Thoracic aorta (tissue), 2 donors: ENCODE data around the gene SUSD2. TPM values are rescaled to one million over a fixed set of nuclear protein-coding genes. Genes with fewer than 3 reads are reported as not detected.

ENCODE experiments used
- ATAC-seq: fragments of 150-250 bp; one replicate; pipeline ENCODE4 v1.8.0; 2017; ENCODE audit warnings: low read depth; ENCODE audit not compliant: insufficient number of reproducible peaks, low FRiP score
- DNase-seq: peaks from one replicate; pipeline ENCODE4 v3.0.0-alpha.2; 2020; ENCODE audit warnings: low spot score
- H3K27ac ChIP-seq, 2 donors: fragments of 200-600 bp; sonication (generic); 1 replicate in 1 of 2; 2 replicates in 1 of 2; pipeline ENCODE4 v1.5.1; 2016; ENCODE audit warnings: mild to moderate bottlenecking in 2 of 2, moderate library complexity in 2 of 2
- H3K27me3 ChIP-seq: fragments of 200-600 bp; sonication (generic); replicated peaks from 2 replicates; pipeline ENCODE4 v1.6.0; 2016; ENCODE audit warnings: mild to moderate bottlenecking; ENCODE audit not compliant: insufficient read depth
- H3K36me3 ChIP-seq: fragments of 200-600 bp; sonication (generic); one replicate; pipeline ENCODE4 v1.5.1; 2016
- H3K4me1 ChIP-seq, 2 donors: fragments of 200-600 bp; sonication (generic); 1 replicate in 1 of 2; 2 replicates in 1 of 2; pipeline versions ENCODE4 v1.5.1 to v1.6.0; 2016; ENCODE audit warnings: low read depth in 2 of 2, mild to moderate bottlenecking in 1 of 2; ENCODE audit not compliant: control insufficient read depth in 1 of 2
- H3K4me3 ChIP-seq: fragments of 200-600 bp; sonication (generic); 2 replicates; pipeline ENCODE4 v1.5.1; 2016; ENCODE audit warnings: mild to moderate bottlenecking
- H3K9me3 ChIP-seq: fragments of 200-600 bp; sonication (generic); 2 replicates; pipeline ENCODE4 v1.5.1; 2016
- CTCF ChIP-seq: fragments of 200-600 bp; sonication (generic); IDR thresholded peaks from one replicate; pipeline ENCODE4 v1.5.1; 2019; ENCODE audit warnings: antibody characterized with exemption
- total RNA-seq, 2 donors: library from RNA; depleted of rRNA; stranded (reverse); fragments of >200 nt; gene quantifications; one replicate each; pipeline versions ENCODE4 v1.1.0 to v1.2.3, GENCODE V29; 2016

The SUSD2 gene
- total RNA-seq, 2 donors from 2014 or later: 16.8 to 43.2 TPM

GRCh38 chr22:24230911-24231656 lies 49.8 kb downstream of the SUSD2 start:
- ATAC-seq: no peak
- TF ChIP-seq CTCF: peak; percentile 30
- H3K4me1 ChIP-seq: no peaks in the 10 kb centered on the region

GRCh38 chr22:24231706-24232105 lies 50.4 kb downstream of the SUSD2 start:
- TF ChIP-seq CTCF: no peak
- Histone ChIP-seq H3K4me1 (no peaks in the 10 kb centered on the region), H3K27ac (no peak overlapping the region), H3K4me3 (no peak overlapping the region), H3K9me3 (no peaks in the 10 kb centered on the region), H3K36me3 (no peaks in the 10 kb centered on the region), H3K27me3 (no peaks in the 10 kb centered on the region)
- DNase-seq: no peak
- ATAC-seq: no peak

More at GRCh38 chr22:24230911-24231656, 49.8 kb downstream of the SUSD2 start:
- Histone ChIP-seq H3K4me3 (no peak overlapping the region), H3K9me3 (no peaks in the 10 kb centered on the region), H3K36me3 (no peaks in the 10 kb centered on the region), H3K27me3 (no peaks in the 10 kb centered on the region), H3K27ac (no peak overlapping the region)
- no peak for DNase-seq

- ATAC-seq (no peak), DNase-seq (no peak)
- Histone ChIP-seq H3K27me3 (no peaks in the 10 kb centered on the region), H3K27ac (no peak overlapping the region), H3K9me3 (no peaks in the 10 kb centered on the region), H3K4me1 (no peaks in the 10 kb centered on the region), H3K4me3 (no peak overlapping the region), H3K36me3 (no peaks in the 10 kb centered on the region)
- TF ChIP-seq CTCF: no peak
Measured at GRCh38 chr22:24232124-24232523, 50.8 kb downstream of the SUSD2 start.

- Histone ChIP-seq H3K27ac (no peak overlapping the region), H3K4me3 (no peak overlapping the region), H3K9me3 (no peaks in the 10 kb centered on the region), H3K36me3 (no peaks in the 10 kb centered on the region), H3K4me1 (no peaks in the 10 kb centered on the region), H3K27me3 (no peaks in the 10 kb centered on the region)
- no peak for TF ChIP-seq CTCF
- DNase-seq: no peak
- no peak for ATAC-seq
Measured at GRCh38 chr22:24232725-24233124, 51.4 kb downstream of the SUSD2 start.

GRCh38 chr22:24233235-24233634 lies 51.9 kb downstream of the SUSD2 start:
- no peak for TF ChIP-seq CTCF
- H3K27me3 ChIP-seq: no peaks in the 10 kb centered on the region
- H3K27ac ChIP-seq: no peak overlapping the region
- no peak overlapping the region for H3K4me3 ChIP-seq
- ATAC-seq: no peak
- DNase-seq: no peak
- H3K4me1 ChIP-seq: no peaks in the 10 kb centered on the region
- H3K36me3 ChIP-seq: no peaks in the 10 kb centered on the region
- H3K9me3 ChIP-seq: no peaks in the 10 kb centered on the region
